ENCODE data around the gene SLC27A6. TPM values are rescaled to one million over a fixed set of nuclear protein-coding genes. Genes with fewer than 3 reads are reported as not detected.
"Not testable (repeated sequence)": the region's sequence is repeated elsewhere in the genome, so short reads cannot be mapped to it uniquely, and the experiment has no call there.

The SLC27A6 gene
- not detected for total RNA-seq
- total RNA-seq: 0 reads per million in 2 donors

GRCh38 chr5:128965011-128965637 lies at the start of gene SLC27A6:
TSS of gene SLC27A6 (plus strand) at chr5:128965488. CDS start at chr5:128966138, 650 bp downstream.
- no peak within 1 kb of the TSS for H3K27ac Mint-ChIP-seq

GRCh38 chr5:128919542-128919941 lies 45.7 kb upstream of the SLC27A6 start:
- Mint-ChIP-seq H3K4me1 (peaks cover 2% of the 10 kb centered on the region), H3K4me3 (no peak overlapping the region), H3K36me3 (ENCODE audit: low read depth) (no peaks in the 10 kb centered on the region), H3K27me3 (peaks cover 34% of the 10 kb centered on the region), H3K27ac (no peak overlapping the region)
- ATAC-seq: no peak
- DNase-seq: no peak
- H3K9me3 ChIP-seq (ENCODE audit: control insufficient read depth, low read length, poor library complexity, severe bottlenecking): no peaks in the 10 kb centered on the region

More at GRCh38 chr5:128965011-128965637, at the start of gene SLC27A6:
- H3K27me3 Mint-ChIP-seq: peaks cover 19% of the 10 kb centered on the region
- no peaks in the 10 kb centered on the region for H3K36me3 Mint-ChIP-seq (ENCODE audit: low read depth)
- no peak for DNase-seq
- H3K4me1 Mint-ChIP-seq: no peaks in the 10 kb centered on the region
- no peak for ATAC-seq
- no peak within 1 kb of the TSS for H3K4me3 Mint-ChIP-seq
- no peaks in the 10 kb centered on the region for H3K9me3 ChIP-seq (ENCODE audit: control insufficient read depth, low read length, poor library complexity, severe bottlenecking)

- Mint-ChIP-seq H3K36me3 (ENCODE audit: low read depth) (no peaks in the 10 kb centered on the region), H3K4me1 (peaks cover 2% of the 10 kb centered on the region), H3K27ac (no peak overlapping the region), H3K4me3 (no peak overlapping the region), H3K27me3 (peaks cover 36% of the 10 kb centered on the region)
- no peaks in the 10 kb centered on the region for H3K9me3 ChIP-seq (ENCODE audit: control insufficient read depth, low read length, poor library complexity, severe bottlenecking)
- no peak for DNase-seq
- no peak for ATAC-seq
These were observed 44.7 kb upstream of the SLC27A6 start for GRCh38 chr5:128920345-128921215.

GRCh38 chr5:128924299-128924698 lies 41.0 kb upstream of the SLC27A6 start:
- Mint-ChIP-seq H3K27ac (no peak overlapping the region), H3K4me3 (no peak overlapping the region), H3K36me3 (ENCODE audit: low read depth) (no peaks in the 10 kb centered on the region), H3K4me1 (peaks cover 2% of the 10 kb centered on the region), H3K27me3 (peaks cover 30% of the 10 kb centered on the region)
- DNase-seq (no peak), ATAC-seq (no peak)
- no peaks in the 10 kb centered on the region for H3K9me3 ChIP-seq (ENCODE audit: control insufficient read depth, low read length, poor library complexity, severe bottlenecking)

- Mint-ChIP-seq H3K4me3 (no peak overlapping the region), H3K36me3 (ENCODE audit: low read depth) (no peaks in the 10 kb centered on the region), H3K27me3 (peaks cover 29% of the 10 kb centered on the region), H3K4me1 (peaks cover 2% of the 10 kb centered on the region), H3K27ac (no peak overlapping the region)
- no peaks in the 10 kb centered on the region for H3K9me3 ChIP-seq (ENCODE audit: control insufficient read depth, low read length, poor library complexity, severe bottlenecking)
- DNase-seq (no peak), ATAC-seq (no peak)
These were observed 39.3 kb upstream of the SLC27A6 start for GRCh38 chr5:128925973-128926372.

GRCh38 chr5:128927644-128928043 lies 37.6 kb upstream of the SLC27A6 start:
- H3K9me3 ChIP-seq (ENCODE audit: control insufficient read depth, low read length, poor library complexity, severe bottlenecking): no peaks in the 10 kb centered on the region
- H3K27ac Mint-ChIP-seq: no peak overlapping the region
- ATAC-seq: peak; percentile 18
- H3K27me3 Mint-ChIP-seq: peaks cover 29% of the 10 kb centered on the region
- H3K36me3 Mint-ChIP-seq (ENCODE audit: low read depth): no peaks in the 10 kb centered on the region
- no peak for DNase-seq
- H3K4me1 Mint-ChIP-seq: peaks cover 2% of the 10 kb centered on the region
- H3K4me3 Mint-ChIP-seq: no peak overlapping the region

- H3K27ac Mint-ChIP-seq; H3K36me3 Mint-ChIP-seq (ENCODE audit: low read depth); H3K9me3 ChIP-seq (ENCODE audit: control insufficient read depth, low read length, poor library complexity, severe bottlenecking); H3K4me1 Mint-ChIP-seq; ATAC-seq; H3K4me3 Mint-ChIP-seq; DNase-seq: not testable (repeated sequence)
- peaks cover 28% of the 10 kb centered on the region for H3K27me3 Mint-ChIP-seq
These were observed 33.1 kb upstream of the SLC27A6 start for GRCh38 chr5:128932232-128932631.

GRCh38 chr5:128943100-128943499 lies 22.2 kb upstream of the SLC27A6 start:
- H3K4me3 Mint-ChIP-seq; H3K4me1 Mint-ChIP-seq; H3K36me3 Mint-ChIP-seq (ENCODE audit: low read depth); DNase-seq; H3K27me3 Mint-ChIP-seq; H3K9me3 ChIP-seq (ENCODE audit: control insufficient read depth, low read length, poor library complexity, severe bottlenecking); ATAC-seq; H3K27ac Mint-ChIP-seq: not testable (repeated sequence)

- DNase-seq: no peak
- H3K27me3 Mint-ChIP-seq: no peaks in the 10 kb centered on the region
- H3K36me3 Mint-ChIP-seq (ENCODE audit: low read depth): no peaks in the 10 kb centered on the region
- no peak overlapping the region for H3K4me3 Mint-ChIP-seq
- no peak overlapping the region for H3K27ac Mint-ChIP-seq
- no peaks in the 10 kb centered on the region for H3K9me3 ChIP-seq (ENCODE audit: control insufficient read depth, low read length, poor library complexity, severe bottlenecking)
- H3K4me1 Mint-ChIP-seq: no peaks in the 10 kb centered on the region
- ATAC-seq: no peak
These were observed 15.3 kb upstream of the SLC27A6 start for GRCh38 chr5:128949847-128950546.

- H3K4me1 Mint-ChIP-seq; H3K27ac Mint-ChIP-seq; H3K9me3 ChIP-seq (ENCODE audit: control insufficient read depth, low read length, poor library complexity, severe bottlenecking); H3K4me3 Mint-ChIP-seq; H3K36me3 Mint-ChIP-seq (ENCODE audit: low read depth); H3K27me3 Mint-ChIP-seq; ATAC-seq; DNase-seq: not testable (repeated sequence)
These were observed 14.0 kb upstream of the SLC27A6 start for GRCh38 chr5:128951301-128951700.

- Mint-ChIP-seq H3K36me3 (ENCODE audit: low read depth) (no peaks in the 10 kb centered on the region), H3K4me3 (no peak overlapping the region), H3K4me1 (no peaks in the 10 kb centered on the region), H3K27me3 (no peaks in the 10 kb centered on the region), H3K27ac (no peak overlapping the region)
- H3K9me3 ChIP-seq (ENCODE audit: control insufficient read depth, low read length, poor library complexity, severe bottlenecking): no peaks in the 10 kb centered on the region
- DNase-seq (no peak), ATAC-seq (no peak)
These were observed 9.1 kb upstream of the SLC27A6 start for GRCh38 chr5:128956164-128956563.

GRCh38 chr5:128962211-128962610 lies 3.1 kb upstream of the SLC27A6 start:
- no peaks in the 10 kb centered on the region for H3K9me3 ChIP-seq (ENCODE audit: control insufficient read depth, low read length, poor library complexity, severe bottlenecking)
- H3K36me3 Mint-ChIP-seq (ENCODE audit: low read depth): no peaks in the 10 kb centered on the region
- no peaks in the 10 kb centered on the region for H3K4me1 Mint-ChIP-seq
- no peak for ATAC-seq
- H3K27me3 Mint-ChIP-seq: peaks cover 19% of the 10 kb centered on the region
- H3K4me3 Mint-ChIP-seq: no peak overlapping the region
- H3K27ac Mint-ChIP-seq: no peak overlapping the region
- DNase-seq: no peak

GRCh38 chr5:128965638-128966302 lies 482 bp downstream of the SLC27A6 start:
- H3K27ac Mint-ChIP-seq: no peak overlapping the region
- peaks cover 23% of the 10 kb centered on the region for H3K27me3 Mint-ChIP-seq
- H3K4me1 Mint-ChIP-seq: no peaks in the 10 kb centered on the region
- no peak overlapping the region for H3K4me3 Mint-ChIP-seq
- DNase-seq: no peak
- H3K36me3 Mint-ChIP-seq (ENCODE audit: low read depth): no peaks in the 10 kb centered on the region
- ATAC-seq: no peak
- H3K9me3 ChIP-seq (ENCODE audit: control insufficient read depth, low read length, poor library complexity, severe bottlenecking): no peaks in the 10 kb centered on the region

Data from T-helper 17 cell (primary cell).